ENCODE results near the gene C19orf67.

DNA sequence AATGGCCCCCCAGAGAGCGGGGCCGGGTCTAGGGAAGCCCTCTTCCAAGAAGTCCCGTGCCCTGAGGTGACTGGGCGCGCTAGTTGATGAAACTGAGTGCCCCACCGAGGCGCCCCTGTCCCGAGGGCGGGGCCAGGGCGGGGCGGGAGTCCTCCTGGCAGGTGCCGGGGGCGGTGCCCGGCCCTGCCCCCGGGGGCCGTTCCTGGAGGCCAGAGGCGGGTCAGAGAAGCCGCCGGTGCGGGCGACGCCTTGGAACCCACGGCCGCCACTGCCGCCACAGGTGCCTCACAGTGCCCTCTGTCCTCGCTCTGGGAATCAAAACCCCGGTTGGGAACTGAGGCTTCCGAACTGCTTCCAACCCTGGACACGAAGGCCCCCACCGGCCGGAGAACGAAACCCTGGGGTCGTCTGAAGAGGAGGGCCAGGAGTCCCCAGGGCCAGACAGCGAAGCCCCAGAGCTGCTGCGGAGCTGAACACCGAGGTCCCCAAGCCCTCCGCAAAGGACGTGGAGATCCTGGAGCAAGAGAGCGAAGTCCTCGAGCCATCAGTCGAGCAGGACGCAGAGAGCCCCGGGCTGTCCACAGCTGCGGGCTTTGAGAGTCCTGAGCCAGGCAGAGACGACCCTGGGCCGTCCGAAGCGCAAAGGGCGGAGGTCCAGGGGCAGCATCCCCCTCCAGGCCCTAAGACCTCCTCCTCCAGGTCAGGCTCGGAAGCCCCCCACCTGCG lies 12.9 kb downstream of the C19orf67 start, which contains the start of gene MISP3:
- TF ChIP-seq EZH2 (IDR thresholded peaks at IDR 0.05; ENCODE audit: low read length): peak; percentile 31
- TF ChIP-seq, protein P1, sequence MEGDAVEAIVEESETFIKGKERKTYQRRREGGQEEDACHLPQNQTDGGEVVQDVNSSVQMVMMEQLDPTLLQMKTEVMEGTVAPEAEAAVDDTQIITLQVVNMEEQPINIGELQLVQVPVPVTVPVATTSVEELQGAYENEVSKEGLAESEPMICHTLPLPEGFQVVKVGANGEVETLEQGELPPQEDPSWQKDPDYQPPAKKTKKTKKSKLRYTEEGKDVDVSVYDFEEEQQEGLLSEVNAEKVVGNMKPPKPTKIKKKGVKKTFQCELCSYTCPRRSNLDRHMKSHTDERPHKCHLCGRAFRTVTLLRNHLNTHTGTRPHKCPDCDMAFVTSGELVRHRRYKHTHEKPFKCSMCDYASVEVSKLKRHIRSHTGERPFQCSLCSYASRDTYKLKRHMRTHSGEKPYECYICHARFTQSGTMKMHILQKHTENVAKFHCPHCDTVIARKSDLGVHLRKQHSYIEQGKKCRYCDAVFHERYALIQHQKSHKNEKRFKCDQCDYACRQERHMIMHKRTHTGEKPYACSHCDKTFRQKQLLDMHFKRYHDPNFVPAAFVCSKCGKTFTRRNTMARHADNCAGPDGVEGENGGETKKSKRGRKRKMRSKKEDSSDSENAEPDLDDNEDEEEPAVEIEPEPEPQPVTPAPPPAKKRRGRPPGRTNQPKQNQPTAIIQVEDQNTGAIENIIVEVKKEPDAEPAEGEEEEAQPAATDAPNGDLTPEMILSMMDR (optimal IDR thresholded peaks at IDR 0.05 in 1 of 3, IDR thresholded peaks at IDR 0.05 in 1 of 3, conservative IDR thresholded peaks at IDR 0.05 in 1 of 3; ENCODE audit: extremely low read depth in 1 of 3, insufficient read depth in 2 of 3, low read length in 3 of 3): no peak

Data from keratinocyte (primary cell).